GM21619 (cell line): ENCODE results near the gene LCN6.
"Not testable (repeated sequence)": the region's sequence is repeated elsewhere in the genome, so short reads cannot be mapped to it uniquely, and the experiment has no call there.

Experiments used
- ATAC-seq: cut with Tn5 transposase; IDR thresholded peaks from one replicate; pipeline ENCODE4 v1.9.1; 2021; ENCODE audit not compliant: unreplicated experiment

LCN6 gene

GRCh38 chr9:136748201-136748600, at the start of gene LCN6:
TSS of gene LCN6 (minus strand) at chr9:136748525. CDS start at chr9:136748483, 42 bp downstream.
- ATAC-seq: no peak

GRCh38 chr9:136796775-136797347, 48.5 kb upstream of the LCN6 start:
- ATAC-seq: not testable (repeated sequence)

- no peak for ATAC-seq
Observed at GRCh38 chr9:136796238-136796774, 48.0 kb upstream of the LCN6 start, which contains the start of gene CCDC183. TSS of gene CCDC183 (plus strand) at chr9:136796338. CDS start at chr9:136796398, 60 bp downstream.

GRCh38 chr9:136795000-136795348, 46.6 kb upstream of the LCN6 start:
- no peak for ATAC-seq

- no peak for ATAC-seq
Observed at GRCh38 chr9:136794281-136794999, 46.1 kb upstream of the LCN6 start.

- ATAC-seq: no peak
Observed at GRCh38 chr9:136793086-136793946, 45.0 kb upstream of the LCN6 start.

- ATAC-seq: no peak
Observed at GRCh38 chr9:136792321-136793085, 44.2 kb upstream of the LCN6 start.

- ATAC-seq: no peak
Observed at GRCh38 chr9:136791516-136792276, 43.4 kb upstream of the LCN6 start.

GRCh38 chr9:136790640-136791515, 42.6 kb upstream of the LCN6 start, which contains the start of gene TMEM141:
TSS of gene TMEM141 (plus strand) at chr9:136791344. CDS start at chr9:136791371, 27 bp downstream.
- peak; percentile 82 for ATAC-seq

- ATAC-seq: no peak
Observed at GRCh38 chr9:136789523-136789937, 41.2 kb upstream of the LCN6 start.

GRCh38 chr9:136788644-136789522, 40.6 kb upstream of the LCN6 start:
- ATAC-seq: not testable (repeated sequence)

- ATAC-seq: no peak
Observed at GRCh38 chr9:136787690-136788400, 39.5 kb upstream of the LCN6 start.

GRCh38 chr9:136786983-136787382, 38.7 kb upstream of the LCN6 start:
- ATAC-seq: not testable (repeated sequence)

GRCh38 chr9:136786451-136786850, 38.1 kb upstream of the LCN6 start:
- no peak for ATAC-seq

- not testable (repeated sequence) for ATAC-seq
Observed at GRCh38 chr9:136785565-136786355, 37.4 kb upstream of the LCN6 start.

- ATAC-seq: no peak
Observed at GRCh38 chr9:136784997-136785361, 36.7 kb upstream of the LCN6 start.
